HG03139 (cell line): ENCODE measurements around the gene FLOT2.
A peak's percentile ranks its signal among the peaks of the same experiment; 100 is the strongest.
"Not testable (repeated sequence)": the region's sequence is repeated elsewhere in the genome, so short reads cannot be mapped to it uniquely, and the experiment has no call there.

ENCODE experiments used
- ATAC-seq: cut with Tn5 transposase; IDR thresholded peaks from one replicate; pipeline ENCODE4 v1.9.1; 2021; ENCODE audit not compliant: unreplicated experiment

The FLOT2 gene

DNA sequence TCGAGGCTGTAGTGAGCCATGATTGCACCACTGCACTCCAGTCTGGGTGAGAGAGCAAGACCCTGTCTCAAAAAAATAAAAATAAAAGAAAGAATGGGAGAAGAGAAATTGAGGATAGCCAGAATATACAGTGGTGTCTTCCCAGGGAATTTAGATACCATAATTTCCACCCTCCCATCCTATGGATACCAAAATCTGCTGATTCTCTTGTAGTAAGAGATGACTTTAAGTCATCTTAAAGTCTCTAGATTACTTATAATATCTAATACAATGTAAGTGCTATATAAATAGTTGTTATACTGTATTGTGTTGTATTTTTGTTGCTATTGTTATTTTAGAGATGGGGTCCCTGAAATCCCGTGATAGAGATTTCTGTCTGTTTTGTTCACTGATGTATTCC lies 44.2 kb downstream of the FLOT2 start:
- no peak for ATAC-seq

DNA sequence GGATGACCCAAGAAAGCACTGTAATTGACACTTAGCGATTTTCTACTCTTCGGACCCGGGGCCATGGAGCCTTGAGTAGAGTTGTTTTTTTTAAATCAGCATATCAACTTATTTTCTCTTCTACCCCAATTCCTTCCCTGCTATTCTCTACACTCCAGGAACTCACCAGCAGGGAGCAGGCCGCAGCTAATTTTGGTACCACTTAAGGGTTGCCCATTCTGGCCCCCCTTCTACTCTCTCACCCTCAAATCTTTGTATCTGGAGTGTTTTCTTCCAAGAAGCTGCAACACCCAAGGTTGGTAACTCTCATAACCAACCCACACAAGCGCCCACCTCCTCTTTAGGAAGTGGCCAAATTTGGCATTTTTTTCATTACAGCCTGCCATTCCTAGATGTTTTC lies 48.3 kb downstream of the FLOT2 start:
- no peak for ATAC-seq

DNA sequence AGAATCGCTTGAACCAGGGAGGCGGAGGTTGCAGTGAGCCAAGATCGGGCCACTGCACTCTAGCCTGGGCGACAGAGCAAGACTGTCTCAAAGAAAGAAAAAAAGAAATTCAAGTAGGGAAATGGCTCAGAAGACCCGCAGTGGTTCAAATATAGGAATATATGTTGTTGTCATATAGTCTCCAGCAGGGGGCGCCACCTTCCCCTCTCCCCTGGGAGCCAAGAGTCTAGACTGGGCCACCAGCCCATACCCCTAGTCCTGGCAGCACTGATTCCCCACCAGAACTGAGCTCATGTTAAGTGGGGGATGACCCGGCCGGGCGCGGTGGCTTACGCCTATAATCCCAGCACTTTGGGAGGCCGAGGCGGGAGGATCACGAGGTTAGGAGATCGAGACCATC lies 48.9 kb downstream of the FLOT2 start:
- not testable (repeated sequence) for ATAC-seq

DNA sequence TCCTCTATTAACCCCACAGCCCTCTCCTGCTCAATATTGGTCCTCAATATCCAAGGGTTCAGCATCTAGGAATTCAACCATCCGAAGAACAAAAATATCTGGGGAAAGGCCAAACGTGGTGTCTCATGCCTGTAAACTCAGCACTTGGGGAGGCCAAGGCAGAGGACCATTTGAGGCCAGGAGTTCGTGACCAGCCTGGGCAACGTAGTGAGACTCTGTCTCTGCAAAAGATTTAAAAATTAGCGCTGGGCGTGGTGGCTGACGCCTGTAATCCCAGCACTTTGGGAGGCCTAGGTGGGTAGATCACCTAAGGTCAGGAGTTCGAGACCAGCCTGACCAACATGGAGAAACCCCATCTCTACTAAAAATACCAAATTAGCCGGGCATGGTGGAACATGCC lies 50.8 kb downstream of the FLOT2 start:
- not testable (repeated sequence) for ATAC-seq

DNA sequence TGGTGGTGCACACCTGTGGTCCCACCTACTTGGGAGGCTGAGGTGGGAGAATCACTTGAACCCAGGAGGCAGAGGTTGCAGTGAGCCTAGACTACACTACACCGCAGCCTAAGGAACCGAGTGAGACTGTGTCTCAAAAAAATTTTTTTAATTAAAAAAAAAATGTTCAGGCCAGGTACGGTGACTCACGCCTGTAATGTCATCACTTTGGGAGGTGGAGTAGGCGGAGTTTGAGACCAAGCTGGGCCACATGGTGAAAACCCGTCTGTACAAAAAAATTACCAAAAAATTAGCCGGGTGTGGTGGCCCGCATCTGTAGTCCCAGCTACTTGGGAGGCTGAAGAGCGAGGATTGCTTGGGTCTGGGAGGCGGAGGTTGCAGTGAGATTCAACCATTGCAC lies 51.3 kb downstream of the FLOT2 start:
- ATAC-seq: no peak

DNA sequence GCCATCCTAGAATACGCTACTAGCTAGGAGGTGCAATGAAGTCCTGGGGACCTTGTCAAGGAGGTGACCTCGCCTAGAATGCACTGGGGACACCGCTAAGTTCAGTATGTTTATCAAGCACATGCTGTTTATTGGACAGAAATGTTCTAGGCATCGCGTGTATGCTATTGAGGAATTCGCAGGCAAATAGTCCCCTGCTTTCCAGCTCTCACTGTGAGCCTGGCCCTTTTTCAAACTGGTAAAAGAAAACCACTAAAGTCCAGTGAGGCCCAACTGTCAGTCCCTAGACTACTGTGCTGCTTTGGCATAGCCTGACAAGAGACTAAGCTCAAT lies 53.8 kb downstream of the FLOT2 start:
- ATAC-seq: no peak

DNA sequence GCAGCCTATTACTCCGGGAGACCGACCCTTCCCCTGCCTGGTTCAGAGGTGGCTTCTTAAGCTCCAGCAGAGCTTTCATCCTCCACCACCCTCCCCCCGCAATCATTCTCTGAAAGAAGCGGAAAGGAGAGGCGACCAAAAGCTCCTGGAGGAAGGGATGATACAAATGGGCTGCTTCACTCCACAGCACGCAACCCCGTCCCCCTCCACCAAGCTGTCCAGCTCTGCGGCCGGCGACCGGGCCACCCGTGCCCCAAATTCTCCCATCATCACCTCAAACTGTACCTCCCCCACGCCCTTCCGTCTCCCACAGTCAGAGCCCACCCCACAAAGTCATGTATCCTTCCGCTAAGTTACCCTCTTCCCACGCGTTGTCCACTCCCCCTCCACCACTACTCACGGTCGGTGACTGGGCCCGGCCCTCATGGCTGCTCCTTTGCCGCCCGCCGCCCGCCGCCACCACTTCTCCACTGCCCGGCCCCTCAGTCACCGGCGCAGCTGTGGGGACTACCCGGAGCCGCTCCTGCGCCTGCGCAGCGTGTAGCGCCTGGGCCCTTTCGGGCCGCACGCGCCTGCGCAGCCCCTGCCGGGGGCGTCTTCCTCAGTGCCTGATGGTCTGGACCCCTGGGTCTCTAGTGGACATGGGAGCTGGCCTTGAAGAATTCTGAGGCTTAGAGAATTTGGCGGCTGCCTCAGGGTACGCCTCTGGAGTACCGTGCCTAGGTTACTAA lies 55.1 kb downstream of the FLOT2 start, which contains the start of gene FAM222B:
TSS of gene FAM222B (minus strand) at position 509 of the 731 bp plus-strand sequence. CDS start 76,123 bp downstream, outside the sequence.
- peak; percentile 88 for ATAC-seq

DNA sequence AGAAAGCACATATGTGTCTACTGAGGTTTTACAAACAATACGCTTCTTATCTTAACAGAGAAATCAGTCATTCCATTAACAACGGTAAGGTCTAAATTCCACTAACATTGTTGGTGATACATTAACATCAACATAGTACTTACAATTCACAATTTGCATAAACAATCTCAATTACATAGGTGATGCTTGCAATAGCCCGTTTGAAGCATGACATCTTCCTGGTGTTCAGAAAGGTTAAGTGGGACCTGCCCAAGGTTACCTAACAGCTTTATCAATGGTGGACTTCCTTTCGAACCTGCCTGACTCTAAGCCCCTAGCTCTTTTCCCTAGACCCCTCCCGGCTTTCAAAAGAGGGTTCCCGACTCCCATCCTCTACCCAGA lies 55.6 kb downstream of the FLOT2 start:
- peak; percentile 10 for ATAC-seq

DNA sequence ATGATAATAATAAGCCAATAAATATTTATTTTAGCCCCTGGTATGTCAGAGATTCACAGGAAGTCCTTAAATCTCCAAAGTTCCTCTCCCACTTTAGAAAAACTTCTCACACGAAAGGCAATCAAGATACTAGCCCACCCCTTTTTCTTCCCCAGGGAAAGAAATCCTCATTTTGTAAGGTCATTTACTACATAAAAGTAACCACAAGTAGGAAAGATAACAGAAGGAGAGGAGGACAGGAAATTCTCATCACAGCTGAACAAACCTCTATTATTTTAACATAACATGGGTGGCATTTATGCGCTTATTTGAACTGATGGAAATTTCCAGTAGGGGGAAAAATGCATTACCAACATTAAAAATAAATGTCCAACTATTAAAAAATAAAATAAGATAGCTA lies 58.3 kb downstream of the FLOT2 start:
- ATAC-seq: no peak

DNA sequence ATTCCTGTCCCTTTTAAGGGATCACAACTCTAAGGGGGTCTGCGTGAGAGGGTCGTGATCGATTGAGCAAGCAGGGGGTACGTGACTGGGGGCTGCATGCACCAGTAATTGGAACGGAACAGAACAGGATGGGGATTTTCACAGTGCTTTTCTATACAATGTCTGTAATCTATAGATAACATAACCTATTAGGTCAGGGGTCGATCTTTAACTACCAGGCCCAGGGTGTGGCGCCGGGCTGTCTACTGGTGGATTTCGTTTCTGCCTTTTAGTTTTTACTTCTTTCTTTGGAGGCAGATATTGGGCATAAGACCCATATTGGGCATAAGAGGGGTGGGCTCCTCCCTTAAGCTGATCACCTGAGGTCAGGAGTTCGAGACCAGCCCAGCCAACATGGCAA lies 61.0 kb downstream of the FLOT2 start:
- ATAC-seq: not testable (repeated sequence)

DNA sequence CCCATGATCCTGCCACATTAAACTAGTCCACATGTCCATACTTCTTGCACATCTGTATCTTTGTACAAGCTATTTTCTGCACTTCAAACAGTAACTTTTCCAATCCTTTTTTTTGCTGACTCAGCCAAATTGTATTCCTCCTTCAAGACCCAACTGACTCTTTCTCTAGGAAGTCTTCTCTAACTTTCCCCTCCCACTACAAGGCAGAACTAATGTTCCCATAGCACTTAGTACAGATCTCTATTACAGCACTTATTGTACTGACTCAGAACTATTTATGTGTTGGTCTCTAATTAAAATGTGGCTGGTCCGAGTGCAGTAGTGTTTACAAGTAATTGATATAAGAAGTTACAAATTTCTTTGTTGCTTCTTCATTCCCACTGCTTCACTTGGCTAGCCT lies 63.1 kb downstream of the FLOT2 start:
- no peak for ATAC-seq
